OCI-LY1 (cell line): ENCODE data around the gene CLCA2.

ENCODE experiments used
- H2AFZ ChIP-seq: fragments of 200-600 bp; sonication (generic), shearing (Covaris generic); 2 replicates; pipeline ENCODE4 v1.6.0; 2014; ENCODE audit warnings: antibody characterized with exemption, mild to moderate bottlenecking, low read length
- H3F3A ChIP-seq: fragments of 200-600 bp; sonication (generic), shearing (Covaris generic); 2 replicates; pipeline ENCODE4 v1.6.0; 2014; ENCODE audit warnings: mild to moderate bottlenecking, antibody characterized with exemption, low read length, moderate library complexity; ENCODE audit not compliant: insufficient read depth
- H3K27ac ChIP-seq: fragments of 200-600 bp; sonication (generic); 2 replicates; pipeline ENCODE4 v1.5.1; 2014; ENCODE audit warnings: low read length, mixed run types, mild to moderate bottlenecking, low read depth; ENCODE audit not compliant: poor library complexity, severe bottlenecking
- H3K27me3 ChIP-seq: fragments of 200-600 bp; sonication (generic); 2 replicates; pipeline ENCODE4 v1.6.0; 2014; ENCODE audit warnings: antibody characterized with exemption, mild to moderate bottlenecking, low read length, moderate library complexity; ENCODE audit not compliant: insufficient read depth
- H3K36me3 ChIP-seq: fragments of 200-600 bp; sonication (generic); 2 replicates; pipeline ENCODE4 v1.6.1; 2014; ENCODE audit warnings: mild to moderate bottlenecking, antibody characterized with exemption, low read length, moderate library complexity, mixed read lengths; ENCODE audit not compliant: insufficient read depth
- H3K4me1 ChIP-seq: fragments of 200-600 bp; sonication (generic); 2 replicates; pipeline ENCODE4 v1.5.1; 2014; ENCODE audit warnings: mild to moderate bottlenecking, low read length, moderate library complexity; ENCODE audit not compliant: insufficient read depth, severe bottlenecking
- H3K4me2 ChIP-seq: fragments of 200-600 bp; sonication (generic), shearing (Covaris generic); 2 replicates; pipeline ENCODE4 v1.6.1; 2014; ENCODE audit warnings: low read length
- H3K4me3 ChIP-seq: fragments of 200-600 bp; sonication (generic); 2 replicates; pipeline ENCODE4 v1.5.1; 2014; ENCODE audit warnings: low read length, low read depth, mild to moderate bottlenecking, mixed read lengths; ENCODE audit not compliant: poor library complexity, severe bottlenecking
- H3K79me2 ChIP-seq: fragments of 200-600 bp; shearing (Covaris generic); 2 replicates; pipeline ENCODE4 v1.6.1; 2016; ENCODE audit warnings: mixed run types, low read length, mixed read lengths; ENCODE audit not compliant: insufficient read depth
- H3K9ac ChIP-seq: fragments of 200-600 bp; sonication (generic), shearing (Covaris generic); 2 replicates; pipeline ENCODE4 v1.6.1; 2014; ENCODE audit warnings: mild to moderate bottlenecking, low read length, mixed read lengths
- H3K9me2 ChIP-seq: fragments of 200-600 bp; sonication (generic), shearing (Covaris generic); 2 replicates; pipeline ENCODE4 v1.6.1; 2014; ENCODE audit warnings: low read depth, mild to moderate bottlenecking, low read length, mixed read lengths
- H3K9me3 ChIP-seq: fragments of 200-600 bp; shearing (Covaris generic); 2 replicates; pipeline ENCODE4 v1.6.1; 2014; ENCODE audit warnings: low read length, mixed read lengths
- H4K20me1 ChIP-seq: fragments of 200-600 bp; sonication (generic), shearing (Covaris generic); 2 replicates; pipeline ENCODE4 v1.6.0; 2016; ENCODE audit warnings: mild to moderate bottlenecking, low read length; ENCODE audit not compliant: insufficient read depth
- EZH2 ChIP-seq: fragments of 200-600 bp; sonication (generic), shearing (Covaris generic); IDR thresholded peaks from 2 replicates; pipeline ENCODE4 v1.8.0; 2017; ENCODE audit warnings: borderline replicate concordance, mixed run types, mild to moderate bottlenecking, antibody characterized with exemption, low read length, moderate library complexity, mixed read lengths
- TF ChIP-seq, protein P1 (sequence below): fragments of 200-600 bp; sonication (generic), shearing (Covaris generic); IDR thresholded peaks from 2 replicates; pipeline ENCODE4 v1.5.1; 2017; ENCODE audit warnings: mild to moderate bottlenecking, antibody characterized with exemption, low read length, moderate library complexity, mixed read lengths

CLCA2 gene

DNA sequence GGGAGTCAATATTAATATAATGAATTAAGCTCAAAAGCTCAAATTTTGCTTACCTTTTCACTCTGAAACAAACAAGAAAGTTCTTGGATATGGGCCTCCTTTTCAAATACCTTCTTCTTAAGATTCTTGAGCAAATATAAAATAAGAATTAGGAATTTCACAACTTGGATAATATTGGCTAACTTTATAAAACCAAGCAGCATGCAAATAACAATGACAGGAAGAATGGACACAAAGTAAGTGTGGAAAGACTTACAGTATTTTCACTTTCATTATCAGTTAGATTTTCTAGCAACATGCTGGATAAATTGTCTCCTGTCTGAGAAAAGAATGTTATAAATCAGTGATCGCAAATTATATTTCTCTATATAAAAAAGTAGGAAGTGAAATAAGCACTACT, 41.1 kb upstream of the CLCA2 start:
- no peak for TF ChIP-seq EZH2
- TF ChIP-seq, protein P1, sequence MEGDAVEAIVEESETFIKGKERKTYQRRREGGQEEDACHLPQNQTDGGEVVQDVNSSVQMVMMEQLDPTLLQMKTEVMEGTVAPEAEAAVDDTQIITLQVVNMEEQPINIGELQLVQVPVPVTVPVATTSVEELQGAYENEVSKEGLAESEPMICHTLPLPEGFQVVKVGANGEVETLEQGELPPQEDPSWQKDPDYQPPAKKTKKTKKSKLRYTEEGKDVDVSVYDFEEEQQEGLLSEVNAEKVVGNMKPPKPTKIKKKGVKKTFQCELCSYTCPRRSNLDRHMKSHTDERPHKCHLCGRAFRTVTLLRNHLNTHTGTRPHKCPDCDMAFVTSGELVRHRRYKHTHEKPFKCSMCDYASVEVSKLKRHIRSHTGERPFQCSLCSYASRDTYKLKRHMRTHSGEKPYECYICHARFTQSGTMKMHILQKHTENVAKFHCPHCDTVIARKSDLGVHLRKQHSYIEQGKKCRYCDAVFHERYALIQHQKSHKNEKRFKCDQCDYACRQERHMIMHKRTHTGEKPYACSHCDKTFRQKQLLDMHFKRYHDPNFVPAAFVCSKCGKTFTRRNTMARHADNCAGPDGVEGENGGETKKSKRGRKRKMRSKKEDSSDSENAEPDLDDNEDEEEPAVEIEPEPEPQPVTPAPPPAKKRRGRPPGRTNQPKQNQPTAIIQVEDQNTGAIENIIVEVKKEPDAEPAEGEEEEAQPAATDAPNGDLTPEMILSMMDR, result no peak
- Histone ChIP-seq H3K4me1 (no peaks in the 10 kb centered on the region), H3K9me3 (no peaks in the 10 kb centered on the region), H3K4me2 (no peak overlapping the region), H3K79me2 (no peaks in the 10 kb centered on the region), H3K9ac (no peak overlapping the region), H3K4me3 (no peak overlapping the region), H3K27me3 (no peaks in the 10 kb centered on the region), H2AFZ (no peak overlapping the region), H3F3A (no peaks in the 10 kb centered on the region), H4K20me1 (no peaks in the 10 kb centered on the region), H3K9me2 (no peaks in the 10 kb centered on the region), H3K36me3 (no peaks in the 10 kb centered on the region), H3K27ac (no peak overlapping the region)

DNA sequence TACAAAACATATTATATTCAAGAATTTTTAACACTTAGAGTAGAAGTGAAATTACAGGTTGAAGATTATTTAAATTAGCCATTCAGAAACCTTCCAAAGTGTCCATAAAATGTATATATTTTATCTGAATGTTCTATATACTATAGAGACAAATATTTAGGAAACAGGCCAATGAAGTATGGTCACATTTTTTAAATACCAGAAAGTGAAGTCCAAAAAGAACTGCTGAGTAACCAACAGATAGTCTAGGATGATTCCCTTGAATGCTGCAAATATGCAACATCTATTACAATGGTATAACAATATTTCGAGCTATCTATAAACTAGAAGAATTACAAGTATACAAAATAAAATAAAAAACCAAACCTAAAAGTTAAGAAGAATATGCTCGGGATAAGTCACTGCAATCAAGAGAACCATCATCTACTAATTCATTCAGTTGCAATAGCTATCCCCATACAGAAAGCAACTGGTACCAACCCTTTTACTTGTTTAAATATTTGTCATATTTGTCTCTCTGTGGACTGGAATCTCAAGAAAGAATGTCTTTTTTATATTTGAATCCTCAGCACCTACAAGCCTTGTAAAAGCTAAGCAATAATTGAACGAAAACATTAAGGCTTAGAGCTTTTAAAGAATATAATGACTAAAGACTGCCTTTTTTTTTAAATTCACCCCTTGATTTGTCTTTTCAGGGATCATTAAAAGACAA, 35.9 kb upstream of the CLCA2 start:
- Histone ChIP-seq H3K9ac (no peak overlapping the region), H3K79me2 (no peaks in the 10 kb centered on the region), H2AFZ (no peak overlapping the region), H3K9me3 (no peaks in the 10 kb centered on the region), H3K9me2 (no peaks in the 10 kb centered on the region), H3F3A (no peaks in the 10 kb centered on the region), H3K4me3 (no peak overlapping the region), H4K20me1 (no peaks in the 10 kb centered on the region), H3K4me1 (no peaks in the 10 kb centered on the region), H3K27me3 (no peaks in the 10 kb centered on the region), H3K27ac (no peak overlapping the region), H3K36me3 (no peaks in the 10 kb centered on the region), H3K4me2 (no peak overlapping the region)
- TF ChIP-seq, protein P1, result no peak
- TF ChIP-seq EZH2, result no peak

DNA sequence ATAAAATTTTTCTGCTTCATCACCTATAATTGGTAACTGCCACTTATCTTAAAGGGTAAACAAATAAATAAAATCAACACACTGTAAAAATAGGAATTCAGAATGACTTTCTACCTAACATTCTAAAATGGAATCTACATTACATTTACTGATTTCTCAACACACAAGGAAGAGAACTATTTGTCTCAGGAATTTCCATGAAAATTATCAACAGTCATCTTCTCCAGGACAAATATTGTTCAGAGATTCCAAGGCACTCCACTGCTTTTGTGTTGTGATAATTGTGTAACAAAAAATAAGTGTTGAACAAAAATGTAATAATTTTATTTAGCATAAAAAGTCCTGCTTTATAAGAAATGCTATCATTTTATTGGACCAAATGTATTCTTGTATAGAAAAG, 35.2 kb upstream of the CLCA2 start:
- H3K79me2 ChIP-seq, result no peaks in the 10 kb centered on the region
- no peaks in the 10 kb centered on the region for H3K9me2 ChIP-seq
- H3K9me3 ChIP-seq, result no peaks in the 10 kb centered on the region
- no peaks in the 10 kb centered on the region for H3F3A ChIP-seq
- no peaks in the 10 kb centered on the region for H3K27me3 ChIP-seq
- H2AFZ ChIP-seq, result no peak overlapping the region
- H3K9ac ChIP-seq, result no peak overlapping the region
- no peak overlapping the region for H3K27ac ChIP-seq
- H3K4me3 ChIP-seq, result no peak overlapping the region
- TF ChIP-seq, protein P1, result no peak
- TF ChIP-seq EZH2, result no peak
- no peaks in the 10 kb centered on the region for H3K4me1 ChIP-seq
- H3K4me2 ChIP-seq, result no peak overlapping the region
- H3K36me3 ChIP-seq, result no peaks in the 10 kb centered on the region
- no peaks in the 10 kb centered on the region for H4K20me1 ChIP-seq
